SK-N-SH (cell line): ENCODE measurements around the gene MED15. TPM values are rescaled to one million over a fixed set of nuclear protein-coding genes. Genes with fewer than 3 reads are reported as not detected.
A peak's percentile ranks its signal among the peaks of the same experiment; 100 is the strongest.

Source experiments
- CTCF ChIA-PET: fragments of 300-600, 350-600 bp; formaldehyde crosslinking; extraction: SDS; loops from one replicate; lab custom pipeline; 2021; lab: Yijun Ruan, JAX
- POLR2A ChIA-PET: fragments of 350-600 bp; sonication (Branson Sonifier 250); formaldehyde crosslinking; extraction: SDS; loops from one replicate; lab custom pipeline; 2020; ENCODE audit warnings: antibody characterized with exemption, inconsistent platforms; lab: Yijun Ruan, JAX
- DNase-seq: peaks from one replicate; pipeline ENCODE4 v3.0.0; 2012
- H2AFZ ChIP-seq: fragments of 200-600 bp; sonication (generic); 2 replicates; pipeline ENCODE4 v1.8.1; 2016; ENCODE audit warnings: antibody characterized with exemption, mild to moderate bottlenecking, low read depth
- H3F3A ChIP-seq: fragments of 200-600 bp; sonication (generic); replicated peaks from 2 replicates; pipeline ENCODE3; 2016; ENCODE audit warnings: antibody characterized with exemption, mild to moderate bottlenecking; ENCODE audit not compliant: insufficient read depth
- H3K27ac ChIP-seq, 2 experiments: fragments of 200-500 bp in 1 of 2; fragments of 200-600 bp in 1 of 2; sonication (Bioruptor generic) in 1 of 2; sonication (generic), shearing (Covaris generic) in 1 of 2; 2 replicates each; pipeline versions ENCODE4 v1.5.1 to v1.6.1; 2014 to 2016; ENCODE audit warnings: low read depth in 2 of 2, inconsistent platforms in 1 of 2, low read length in 1 of 2, mild to moderate bottlenecking in 1 of 2, mixed read lengths in 1 of 2
- H3K27me3 ChIP-seq: fragments of 200-600 bp; sonication (generic), shearing (Covaris generic); 2 replicates; pipeline ENCODE4 v1.6.1; 2016; ENCODE audit warnings: mixed run types; ENCODE audit not compliant: insufficient read depth
- H3K36me3 ChIP-seq, 2 experiments: fragments of 200-500 bp in 1 of 2; fragments of 200-600 bp in 1 of 2; sonication (Bioruptor generic) in 1 of 2; sonication (generic) in 1 of 2; replicated peaks in 1 of 2; 2 replicates each; pipeline versions ENCODE3 to v1.5.1; 2014 to 2016; ENCODE audit warnings: low read length in 1 of 2, mild to moderate bottlenecking in 1 of 2; ENCODE audit not compliant: insufficient read depth in 2 of 2, control insufficient read depth in 1 of 2
- H3K4me1 ChIP-seq, 2 experiments: fragments of 200-500 bp in 1 of 2; fragments of 200-600 bp in 1 of 2; sonication (Bioruptor generic) in 1 of 2; sonication (generic), shearing (Covaris generic) in 1 of 2; 2 replicates each; pipeline versions ENCODE4 v1.5.1 to v1.6.1; 2014 to 2016; ENCODE audit warnings: low read depth in 1 of 2, low read length in 1 of 2, mixed run types in 1 of 2; ENCODE audit not compliant: insufficient read depth in 2 of 2, control insufficient read depth in 1 of 2
- H3K4me2 ChIP-seq: fragments of 200-600 bp; sonication (generic), shearing (Covaris generic); 2 replicates; pipeline ENCODE4 v1.6.1; 2017; ENCODE audit warnings: mixed run types
- H3K4me3 ChIP-seq, 2 experiments: fragments of 200-500 bp in 1 of 2; fragments of 200-600 bp in 1 of 2; sonication (Bioruptor generic) in 1 of 2; sonication (generic), shearing (Covaris generic) in 1 of 2; 2 replicates each; pipeline versions ENCODE4 v1.5.1 to v1.8.1; 2014 to 2016; ENCODE audit warnings: low read depth in 2 of 2, inconsistent platforms in 1 of 2, low read length in 1 of 2, mild to moderate bottlenecking in 1 of 2, mixed read lengths in 1 of 2, moderate library complexity in 1 of 2
- H3K79me2 ChIP-seq: fragments of 200-600 bp; sonication (generic); 2 replicates; pipeline ENCODE4 v1.8.1; 2017; ENCODE audit warnings: mild to moderate bottlenecking; ENCODE audit not compliant: insufficient read depth
- H3K9ac ChIP-seq: fragments of 200-600 bp; sonication (generic); 2 replicates; pipeline ENCODE4 v1.6.1; 2017; ENCODE audit warnings: mixed run types
- H3K9me2 ChIP-seq: fragments of 200-600 bp; sonication (generic); 2 replicates; pipeline ENCODE4 v1.6.1; 2017; ENCODE audit warnings: mixed run types
- H3K9me3 ChIP-seq: fragments of 200-600 bp; sonication (generic); 2 replicates; pipeline ENCODE4 v1.6.1; 2017; ENCODE audit warnings: mixed run types, mild to moderate bottlenecking, moderate library complexity
- H4K20me1 ChIP-seq: fragments of 200-600 bp; sonication (generic); 2 replicates; pipeline ENCODE4 v1.6.1; 2017; ENCODE audit warnings: mild to moderate bottlenecking, mixed run types; ENCODE audit not compliant: insufficient read depth
- CTCF ChIP-seq: fragments of 200-600 bp; sonication (generic); IDR thresholded peaks from 2 replicates; pipeline ENCODE4 v1.6.1; 2017; ENCODE audit warnings: antibody characterized with exemption, mild to moderate bottlenecking, moderate library complexity
- ELF1 ChIP-seq: IDR thresholded peaks from 2 replicates; pipeline ENCODE4 v1.4.0; 2012
- GABPA ChIP-seq: IDR thresholded peaks from 2 replicates; pipeline ENCODE4 v1.4.0; 2012; ENCODE audit warnings: low read depth, mild to moderate bottlenecking
- GATA2 ChIP-seq: sonication (generic); formaldehyde crosslinking; IDR thresholded peaks from 2 replicates; pipeline ENCODE4 v1.5.0; 2020; ENCODE audit warnings: mild to moderate bottlenecking, missing genetic modification reagents
- MXI1 ChIP-seq: IDR thresholded peaks from 2 replicates; pipeline ENCODE4 v1.6.1; 2012; ENCODE audit warnings: mild to moderate bottlenecking, low read depth, low read length, improper control_type of control experiment
- RAD21 ChIP-seq: IDR thresholded peaks from 2 replicates; pipeline ENCODE4 v1.6.1; 2012; ENCODE audit warnings: mild to moderate bottlenecking, low read length
- RFX5 ChIP-seq: IDR thresholded peaks from 2 replicates; pipeline ENCODE4 v1.6.1; 2012; ENCODE audit warnings: mild to moderate bottlenecking, improper control_type of control experiment, low read length
- SMC3 ChIP-seq: IDR thresholded peaks from 2 replicates; pipeline ENCODE4 v1.6.1; 2012; ENCODE audit warnings: low read depth, low read length, improper control_type of control experiment
- USF2 ChIP-seq: fragments of 150-350 bp; IDR thresholded peaks from 2 replicates; pipeline ENCODE4 v1.6.1; 2017; ENCODE audit warnings: antibody characterized with exemption, low read length, low read depth, borderline replicate concordance
- YY1 ChIP-seq: IDR thresholded peaks from 2 replicates; pipeline ENCODE4 v1.4.0; 2012; ENCODE audit warnings: low read depth, mild to moderate bottlenecking
- whole genome bisulfite sequencing: methylation state at CpG from one replicate; pipeline ENCODE4 v1.1.6; 2017; ENCODE audit warnings: low lambda C conversion rate; 5-methylcytosine and 5-hydroxymethylcytosine counted together
- polyA plus RNA-seq, 3 experiments: library from polyadenylated mRNA; depleted of rRNA; stranded (reverse); fragments of >200 nt; gene quantifications; 2 replicates each; pipeline ENCODE4 v1.2.3, GENCODE V29; 2012

MED15 gene
- polyA plus RNA-seq, 1 of the 3 experiments (the other 2 are of a cell fraction): 45.1 TPM

GRCh38 chr22:20606041-20606783 lies 98.8 kb downstream of the MED15 start:
- Histone ChIP-seq H3K27me3 (no peaks in the 10 kb centered on the region; the same call in 1 of the 2 replicates), H3F3A (no peaks in the 10 kb centered on the region), H3K79me2 (no peaks in the 10 kb centered on the region), H3K27ac (no peak overlapping the region), H2AFZ (no peak overlapping the region), H3K4me1 (peaks cover 0 to 9% of the 10 kb centered on the region in 2 experiments; a peak in 1 of 4 replicates), H3K4me3 (no peak overlapping the region; a peak in 1 of 4 replicates), H3K9ac (no peak overlapping the region), H3K9me2 (no peaks in the 10 kb centered on the region), H4K20me1 (no peaks in the 10 kb centered on the region), H3K4me2 (no peak overlapping the region), H3K9me3 (no peaks in the 10 kb centered on the region), H3K36me3 (no peaks in the 10 kb centered on the region)
- peak; percentile 64 for DNase-seq
- 63% methylated on average over 12 of the region's 13 CpGs for WGBS
- TF ChIP-seq USF2 (no peak), RAD21 (peak; percentile 58), GABPA (no peak), CTCF (peak; percentile 58), SMC3 (peak; percentile 60)
- CTCF ChIA-PET: interaction anchor here (0.7 to 3.4 kb wide), 6 partner anchors 12 to 137 kb away, joined by 3 to 12 read pairs (median 4); no protein-coding TSS in a partner anchor
- POLR2A ChIA-PET: no interaction called here

GRCh38 chr22:20606784-20607128 lies 99.3 kb downstream of the MED15 start:
- Histone ChIP-seq H3K36me3 (no peaks in the 10 kb centered on the region), H4K20me1 (no peaks in the 10 kb centered on the region), H3F3A (no peaks in the 10 kb centered on the region), H2AFZ (no peak overlapping the region), H3K27me3 (no peaks in the 10 kb centered on the region; the same call in 1 of the 2 replicates), H3K9ac (no peak overlapping the region), H3K9me2 (no peaks in the 10 kb centered on the region), H3K4me1 (peaks cover 0 to 9% of the 10 kb centered on the region in 2 experiments; a peak in 1 of 4 replicates), H3K4me2 (no peak overlapping the region), H3K9me3 (no peaks in the 10 kb centered on the region)
- ChIA-PET POLR2A (no interaction called here), CTCF (interaction anchor here (1.0 to 3.4 kb wide), 5 partner anchors 11 to 98 kb away, joined by 3 to 12 read pairs (median 4); no protein-coding TSS in a partner anchor)
- WGBS: 59% methylated on average over 7 of the region's 9 CpGs
- no peak for DNase-seq
- TF ChIP-seq MXI1 (no peak), ELF1 (no peak), GATA2 (CRISPR knock-in tag) (no peak), RFX5 (no peak), YY1 (no peak)
- TF ChIP-seq, all 33 proteins: peak for 0
- H3K79me2 ChIP-seq: no peaks in the 10 kb centered on the region
- H3K27ac ChIP-seq: no peak overlapping the region
- no peak overlapping the region for H3K4me3 ChIP-seq
